H1 (cell line): ENCODE results near the gene RALGAPA2. TPM values are rescaled to one million over a fixed set of nuclear protein-coding genes. Genes with fewer than 3 reads are reported as not detected.

Experiments used
- CBX8 ChIP-seq: fragments of 300-800, 300-1000 bp; sonication (generic); IDR thresholded peaks from 2 replicates; pipeline ENCODE4 v1.7.1; 2016; ENCODE audit warnings: low read depth, low read length, borderline replicate concordance
- SIRT6 ChIP-seq: IDR thresholded peaks from one replicate; pipeline ENCODE4 v1.7.1; 2012; ENCODE audit warnings: low read length, inconsistent platforms
- USF2 ChIP-seq: IDR thresholded peaks from 2 replicates; pipeline ENCODE4 v1.6.1; 2011; ENCODE audit warnings: low read length, improper control_type of control experiment
- polyA plus RNA-seq, 7 experiments: library from polyadenylated mRNA; depleted of rRNA in 3 of 7; stranded (reverse) in 5 of 7; unstranded in 2 of 7; fragments of >200 nt in 5 of 7; fragments of 200-250 nt in 2 of 7; gene quantifications; 1 replicate in 5 of 7; 2 replicates in 1 of 7; 4 replicates in 1 of 7; pipeline versions ENCODE4 v1.2.1 to v1.2.3, GENCODE V29; 2011 to 2013; ENCODE audit warnings: missing spikeins in 2 of 7, mixed read lengths in 2 of 7
- total RNA-seq: library from RNA; stranded (reverse); fragmentation: NEBNext Ultra II Directional; extraction: Animal tissue kit (Norgen Biotek cat#: 25700); gene quantifications from 2 replicates; pipeline ENCODE4 v1.2.1, GENCODE V29; 2021

RALGAPA2 gene
- total and polyA plus RNA-seq, 2 of the 8 experiments (the other 6 are each of a cell fraction or from before 2014, with no cell fraction given), result 5.1 to 25.5 TPM

- TF ChIP-seq USF2, result no peak
- no peak for TF ChIP-seq CBX8
- no peak for TF ChIP-seq SIRT6
These were observed 35.3 kb downstream of the RALGAPA2 start (continued) for GRCh38 chr20:20677186-20677585.
